ENCODE results near the gene GCSH.
"Not testable (repeated sequence)": the region's sequence is repeated elsewhere in the genome, so short reads cannot be mapped to it uniquely, and the experiment has no call there.

Gene GCSH

GRCh38 chr16:81095953-81096714 is at the start of gene GCSH:
TSS of gene GCSH (minus strand) at chr16:81096395. CDS start at chr16:81096278, 117 bp downstream.
- peak; percentile 93 for DNase-seq

GRCh38 chr16:81143921-81144471 is 47.8 kb upstream of the GCSH start:
- DNase-seq = no peak

- DNase-seq = no peak
Measured at GRCh38 chr16:81142864-81143263, 46.7 kb upstream of the GCSH start.

- no peak for DNase-seq
Measured at GRCh38 chr16:81140930-81141780, 45.0 kb upstream of the GCSH start.

GRCh38 chr16:81138831-81139557 is 42.8 kb upstream of the GCSH start:
- no peak for DNase-seq

GRCh38 chr16:81137754-81138153 is 41.6 kb upstream of the GCSH start:
- no peak for DNase-seq

- no peak for DNase-seq
Measured at GRCh38 chr16:81136390-81137335, 40.5 kb upstream of the GCSH start.

- DNase-seq = no peak
Measured at GRCh38 chr16:81130126-81130525, 33.9 kb upstream of the GCSH start.

- DNase-seq = no peak
Measured at GRCh38 chr16:81128726-81129524, 32.7 kb upstream of the GCSH start.

GRCh38 chr16:81127051-81127450 is 30.9 kb upstream of the GCSH start:
- no peak for DNase-seq

GRCh38 chr16:81123092-81123852 is 27.1 kb upstream of the GCSH start:
- DNase-seq = no peak

GRCh38 chr16:81121474-81121990 is 25.3 kb upstream of the GCSH start:
- no peak for DNase-seq

- no peak for DNase-seq
Measured at GRCh38 chr16:81117436-81117835, 21.2 kb upstream of the GCSH start.

- no peak for DNase-seq
Measured at GRCh38 chr16:81116285-81116684, 20.1 kb upstream of the GCSH start.

- no peak for DNase-seq
Measured at GRCh38 chr16:81112453-81112852, 16.3 kb upstream of the GCSH start.

- not testable (repeated sequence) for DNase-seq
Measured at GRCh38 chr16:81109274-81109673, 13.1 kb upstream of the GCSH start.

GRCh38 chr16:81107511-81107910 is 11.3 kb upstream of the GCSH start:
- no peak for DNase-seq

- no peak for DNase-seq
Measured at GRCh38 chr16:81106826-81107503, 10.8 kb upstream of the GCSH start.

GRCh38 chr16:81105946-81106345 is 9.8 kb upstream of the GCSH start:
- DNase-seq = no peak
